Cardiac septum (tissue), 1 donor: ENCODE data around the gene CFAP65. TPM values are rescaled to one million over a fixed set of nuclear protein-coding genes. Genes with fewer than 3 reads are reported as not detected.
A peak's percentile ranks its signal among the peaks of the same experiment; 100 is the strongest.

Experiments
- DNase-seq: peaks from one replicate; pipeline ENCODE4 v3.0.0-alpha.2; 2020; ENCODE audit warnings: low spot score
- intact Hi-C: fragments of 100-400 bp; cut with DNase I; formaldehyde crosslinking; loops from one replicate; pipeline ENCODE4 v1.14.0; 2022
- total RNA-seq: library from RNA; stranded (reverse); fragmentation: NEBNext Ultra II Directional; extraction: Animal tissue kit (Norgen Biotek cat#: 25700); gene quantifications from one replicate; pipeline ENCODE4 v1.2.1, GENCODE V29; 2021
- donor health status: DM: no; HTN: no; CAD: no.

Gene CFAP65
- total RNA-seq, 1 donor from 2014 or later: not detected

- no peak for DNase-seq
- intact Hi-C loops: no loop called here
Measured at GRCh38 chr2:219065484-219065883, 24.2 kb upstream of the CFAP65 start.

DNA sequence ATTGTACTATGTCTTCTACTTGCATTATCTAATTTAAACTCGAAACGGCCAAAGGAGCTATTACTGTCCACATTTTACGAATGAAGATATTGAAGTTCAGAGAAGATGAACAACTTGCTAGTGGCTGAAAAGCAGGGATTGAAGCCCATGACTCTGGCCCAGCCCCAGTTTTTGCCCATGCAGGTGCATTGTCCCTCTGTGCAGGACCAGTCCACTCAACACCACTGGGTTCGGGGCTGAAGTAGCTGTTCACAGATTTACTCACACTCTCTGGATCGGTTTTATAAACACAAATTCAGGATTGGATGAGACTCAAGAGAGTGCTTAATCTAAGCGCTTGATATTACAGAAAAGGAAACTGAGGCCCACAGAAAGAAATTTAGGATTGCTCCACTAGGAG is 20.8 kb upstream of the CFAP65 start:
- no peak for DNase-seq
- intact Hi-C loops: no loop called here

DNA sequence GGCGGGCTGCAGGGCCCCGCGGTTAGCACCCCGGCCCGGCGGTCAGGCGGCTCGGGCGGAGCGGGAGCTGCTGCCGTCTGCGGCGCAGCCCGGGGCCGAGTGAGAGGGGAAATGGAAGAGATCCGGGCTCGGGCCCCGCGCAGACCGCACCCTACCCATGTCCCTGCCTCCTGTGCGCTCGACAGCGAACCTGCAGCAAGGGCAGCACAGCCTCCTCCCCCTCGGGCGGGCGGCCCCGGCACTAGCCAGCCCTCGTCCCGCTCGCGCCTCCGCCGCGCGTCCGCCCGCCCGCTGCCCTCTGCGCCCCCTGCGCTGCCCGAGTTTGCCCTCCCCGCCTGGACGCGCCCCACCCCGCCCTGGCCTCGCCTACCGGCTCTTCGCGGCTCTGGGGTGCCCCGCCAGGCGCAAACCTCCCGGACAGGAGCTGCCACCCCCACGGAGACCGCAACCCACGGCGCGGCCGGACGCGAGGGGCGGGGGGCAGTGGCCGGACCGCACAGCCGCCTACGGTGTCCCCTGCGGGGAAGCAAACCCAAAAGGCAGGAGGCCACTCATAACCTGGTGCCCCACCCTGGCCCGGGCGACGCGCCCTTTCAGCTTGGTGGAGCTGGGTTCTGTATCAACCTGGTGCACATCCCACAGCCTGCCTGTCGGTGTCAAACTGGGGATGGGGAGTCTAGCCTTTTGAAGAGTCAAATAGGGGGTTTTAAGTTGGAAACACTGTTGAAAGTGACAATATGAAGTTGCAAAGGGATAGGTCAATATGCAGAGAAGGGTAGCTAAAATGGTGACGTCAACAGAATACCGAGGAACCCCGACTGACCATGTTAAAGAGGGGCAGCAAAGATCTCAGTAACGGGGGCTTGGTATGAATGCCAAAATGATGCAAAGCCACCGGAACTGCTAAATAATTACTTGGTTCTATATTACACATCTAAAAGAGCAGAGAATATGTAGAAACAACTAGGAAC is 19.8 kb upstream of the CFAP65 start, which contains the start of gene IHH:
TSS of gene IHH (minus strand) at position 101 of the 971 bp plus-strand sequence. CDS start 454 bp downstream, outside the sequence.
- no peak for DNase-seq
- intact Hi-C loops: no loop called here

- DNase-seq: no peak
- intact Hi-C loops: loop anchor here (5.0 kb wide), 1 partner anchor 242 kb away; no protein-coding TSS in a partner anchor
Measured at GRCh38 chr2:219059725-219060682, 18.7 kb upstream of the CFAP65 start.

- no peak for DNase-seq
- intact Hi-C loops: loop anchor here (5.0 kb wide), 1 partner anchor 243 kb away; no protein-coding TSS in a partner anchor
Measured at GRCh38 chr2:219059375-219059724, 18.0 kb upstream of the CFAP65 start.

GRCh38 chr2:219058541-219059374 is 17.4 kb upstream of the CFAP65 start:
- intact Hi-C loops: loop anchor here (1.0 to 5.0 kb wide), 3 partner anchors 61 to 244 kb away; no protein-coding TSS in a partner anchor
- no peak for DNase-seq

DNA sequence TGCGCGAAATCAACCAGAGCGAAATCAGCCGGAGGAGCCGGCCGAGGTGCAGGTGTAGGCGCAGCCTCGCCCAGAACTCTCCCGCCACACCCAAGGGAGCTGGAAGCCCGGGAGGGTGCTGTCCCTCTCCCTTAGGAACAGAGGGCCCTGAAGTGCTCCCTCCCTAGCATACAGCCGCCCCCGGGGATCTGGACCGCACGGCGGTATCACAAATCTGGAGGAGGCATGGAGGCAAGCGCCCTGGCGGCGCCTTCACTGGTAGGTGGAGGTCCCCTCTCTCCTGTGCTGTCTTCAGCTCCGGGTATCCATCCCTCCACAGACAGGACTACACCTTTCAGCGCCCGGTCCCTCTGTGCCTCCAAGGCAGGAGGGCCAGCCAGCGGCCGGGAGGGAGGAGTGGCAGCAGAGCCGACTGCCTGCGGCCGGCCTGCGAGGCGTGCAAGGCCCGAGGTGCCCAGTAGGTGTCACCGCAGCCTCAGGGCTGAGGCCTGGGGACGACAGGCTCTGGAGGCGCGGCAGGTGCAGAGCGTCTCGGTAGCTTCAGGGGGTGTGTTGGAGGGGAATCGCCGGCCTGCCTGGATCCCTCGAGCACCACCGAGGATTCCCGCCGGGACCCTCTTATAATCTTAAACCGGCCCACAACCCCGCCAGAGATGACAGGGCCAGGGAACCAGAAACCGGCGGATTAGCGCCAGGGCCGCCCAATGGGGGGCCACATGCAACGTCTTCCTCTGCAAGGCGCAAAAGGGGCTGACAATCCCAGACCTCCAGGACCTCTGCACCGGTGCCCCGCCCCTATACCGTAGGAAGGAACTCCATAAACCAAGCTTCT is 16.6 kb upstream of the CFAP65 start:
- peak; percentile 89 for DNase-seq
- intact Hi-C loops: loop anchor here (1.0 to 5.0 kb wide), 3 partner anchors 61 to 244 kb away; no protein-coding TSS in a partner anchor

GRCh38 chr2:219056896-219057708 is 15.8 kb upstream of the CFAP65 start:
- intact Hi-C loops: loop anchor here (5.0 kb wide), 1 partner anchor 245 kb away; no protein-coding TSS in a partner anchor
- no peak for DNase-seq

DNA sequence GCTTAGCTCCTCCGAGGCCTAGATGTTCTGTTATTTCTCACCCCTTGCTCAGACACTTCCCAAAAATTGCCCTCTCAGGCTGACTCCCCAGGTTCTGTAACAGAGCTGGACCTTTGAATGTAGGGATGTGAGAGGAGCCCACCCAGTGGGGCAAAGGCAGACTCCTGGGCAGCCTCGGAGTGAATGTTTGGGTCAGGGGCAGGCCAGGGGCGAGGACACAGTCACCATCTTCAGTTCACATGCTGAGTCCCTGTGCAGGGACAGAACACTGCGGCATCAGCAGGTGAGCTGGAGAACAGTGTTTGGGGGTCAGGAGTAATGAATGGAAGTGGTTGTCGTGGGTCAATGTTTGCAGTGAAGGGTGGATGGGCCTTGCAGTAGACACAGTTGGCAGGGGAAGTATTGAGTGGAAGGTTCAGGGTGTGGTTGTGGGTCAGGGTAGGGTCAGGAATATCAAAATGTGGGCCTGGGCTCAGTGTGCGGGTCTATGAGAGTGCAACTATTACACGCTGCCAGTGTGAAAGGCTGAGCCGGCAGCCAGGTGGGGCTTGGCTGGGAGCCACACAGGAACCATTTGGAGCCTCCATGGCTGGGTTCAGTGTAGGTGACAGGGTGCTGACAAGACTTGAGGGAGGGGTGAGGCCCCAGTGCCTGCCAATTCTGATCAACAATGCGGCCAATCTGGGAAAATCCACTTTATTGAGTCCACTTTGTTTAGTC is 15.0 kb upstream of the CFAP65 start:
- no peak for DNase-seq
- intact Hi-C loops: loop anchor here (5.0 kb wide), 1 partner anchor 246 kb away; no protein-coding TSS in a partner anchor

GRCh38 chr2:219054956-219055903 is 13.9 kb upstream of the CFAP65 start:
- no peak for DNase-seq
- intact Hi-C loops: loop anchor here (5.0 kb wide), 1 partner anchor 247 kb away; no protein-coding TSS in a partner anchor

GRCh38 chr2:219049282-219049681 is 8.0 kb upstream of the CFAP65 start:
- intact Hi-C loops: no loop called here
- peak; percentile 38 for DNase-seq

DNA sequence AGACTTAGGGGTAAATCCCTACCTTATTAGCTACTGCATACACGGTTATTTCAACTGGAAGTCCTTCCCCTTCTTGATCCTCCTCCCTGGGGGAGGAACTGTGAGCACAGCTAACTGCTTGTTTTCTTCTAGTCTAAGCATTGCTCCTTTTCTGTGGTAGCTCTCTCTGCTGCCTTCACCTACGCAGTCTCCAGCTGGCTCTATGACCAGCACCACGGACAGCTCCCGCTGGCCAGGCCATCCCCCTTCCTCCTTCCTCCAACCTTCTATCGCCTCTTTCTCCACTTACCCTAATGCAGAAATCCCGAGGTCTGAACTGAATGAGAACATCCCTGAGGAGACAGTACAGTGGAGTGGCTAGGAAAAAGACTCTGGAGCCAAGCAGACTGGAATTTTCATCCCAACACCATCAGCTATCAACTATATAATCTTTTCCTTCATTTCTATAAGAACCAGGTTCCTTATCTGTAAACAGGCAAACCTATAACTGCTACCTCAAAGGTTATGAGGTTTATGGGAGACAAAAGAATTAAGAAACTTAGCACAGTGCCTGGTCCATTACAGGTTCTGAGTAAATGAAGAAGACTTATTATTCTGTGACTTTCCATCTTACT is 4.7 kb upstream of the CFAP65 start:
- intact Hi-C loops: no loop called here
- DNase-seq: no peak

GRCh38 chr2:219042750-219043149 is 1.4 kb upstream of the CFAP65 start:
- peak; percentile 68 for DNase-seq
- intact Hi-C loops: no loop called here

- intact Hi-C loops: no loop called here
- DNase-seq: no peak
Measured at GRCh38 chr2:219042157-219042556, 841 bp upstream of the CFAP65 start.

GRCh38 chr2:219038600-219038999 is 2.7 kb downstream of the CFAP65 start:
- DNase-seq: no peak
- intact Hi-C loops: no loop called here
